Omental fat pad (tissue), 4 donors: ENCODE data around the gene ALDH5A1. TPM values are rescaled to one million over a fixed set of nuclear protein-coding genes. Genes with fewer than 3 reads are reported as not detected.

ENCODE experiments used
- ATAC-seq: fragments of 150-250 bp; one replicate; pipeline ENCODE4 v1.9.1; 2016; ENCODE audit warnings: mild to moderate bottlenecking, moderate library complexity; ENCODE audit not compliant: low FRiP score
- DNase-seq: peaks from one replicate; pipeline ENCODE4 v3.0.0-alpha.2; 2019; ENCODE audit warnings: low spot score
- total RNA-seq, 4 donors: library from RNA; depleted of rRNA; stranded (reverse); fragments of >200 nt; gene quantifications; one replicate each; pipeline ENCODE4 v1.1.0, GENCODE V29; 2016
- TF ChIP-seq, protein P1 (sequence below), 3 donors: fragments of 450-650 bp; IDR thresholded peaks; one replicate each; pipeline ENCODE4 v1.5.1; 2016 to 2017; ENCODE audit warnings: antibody characterized with exemption in 3 of 3, mild to moderate bottlenecking in 3 of 3, moderate library complexity in 2 of 3

ALDH5A1 gene
- total RNA-seq, 4 donors from 2014 or later = 3.8 to 6.1 (median 4.9) TPM

DNA sequence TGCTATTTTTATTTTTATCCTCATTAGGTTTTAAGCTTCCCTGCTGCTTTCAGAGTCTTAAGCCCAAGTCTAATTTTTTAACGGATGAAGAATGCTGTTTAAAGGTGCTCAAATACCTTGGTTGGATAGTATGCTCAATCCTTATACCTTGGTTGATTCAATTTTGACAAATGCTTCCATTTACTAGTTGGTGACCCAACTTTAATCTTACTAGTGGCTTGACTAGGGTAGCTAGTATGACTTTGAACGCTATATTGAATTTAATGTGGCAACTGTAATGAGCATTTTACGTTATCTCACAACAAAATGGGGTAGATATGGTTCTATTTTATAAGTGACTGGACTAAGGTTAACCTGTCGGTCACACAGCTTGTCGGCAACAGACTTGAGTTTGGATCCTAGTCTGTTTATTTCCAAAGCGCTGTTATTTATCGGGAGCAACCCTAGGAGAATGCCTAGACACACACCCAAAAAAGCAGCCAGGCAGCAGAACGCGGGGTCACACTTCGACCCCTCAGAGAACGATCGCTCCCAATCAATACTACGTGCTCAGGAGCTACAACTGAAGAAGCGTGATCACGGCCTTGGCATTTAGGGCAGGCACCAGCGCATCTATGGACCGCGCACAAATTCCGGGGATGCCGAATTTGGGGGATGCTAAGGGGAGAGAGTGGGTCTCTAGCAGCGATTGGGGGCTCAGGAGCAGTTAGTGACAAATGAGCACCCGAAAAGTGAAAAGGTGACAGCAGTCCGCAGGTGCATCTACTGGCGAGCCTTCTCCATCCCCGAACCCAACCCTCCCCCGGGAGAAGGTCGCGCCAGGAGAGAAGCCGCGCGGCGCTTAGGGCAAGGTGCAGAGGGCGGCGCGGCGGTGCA, 586 bp upstream of the ALDH5A1 start:
- DNase-seq = no peak
- no peak for ATAC-seq
- TF ChIP-seq, protein P1, sequence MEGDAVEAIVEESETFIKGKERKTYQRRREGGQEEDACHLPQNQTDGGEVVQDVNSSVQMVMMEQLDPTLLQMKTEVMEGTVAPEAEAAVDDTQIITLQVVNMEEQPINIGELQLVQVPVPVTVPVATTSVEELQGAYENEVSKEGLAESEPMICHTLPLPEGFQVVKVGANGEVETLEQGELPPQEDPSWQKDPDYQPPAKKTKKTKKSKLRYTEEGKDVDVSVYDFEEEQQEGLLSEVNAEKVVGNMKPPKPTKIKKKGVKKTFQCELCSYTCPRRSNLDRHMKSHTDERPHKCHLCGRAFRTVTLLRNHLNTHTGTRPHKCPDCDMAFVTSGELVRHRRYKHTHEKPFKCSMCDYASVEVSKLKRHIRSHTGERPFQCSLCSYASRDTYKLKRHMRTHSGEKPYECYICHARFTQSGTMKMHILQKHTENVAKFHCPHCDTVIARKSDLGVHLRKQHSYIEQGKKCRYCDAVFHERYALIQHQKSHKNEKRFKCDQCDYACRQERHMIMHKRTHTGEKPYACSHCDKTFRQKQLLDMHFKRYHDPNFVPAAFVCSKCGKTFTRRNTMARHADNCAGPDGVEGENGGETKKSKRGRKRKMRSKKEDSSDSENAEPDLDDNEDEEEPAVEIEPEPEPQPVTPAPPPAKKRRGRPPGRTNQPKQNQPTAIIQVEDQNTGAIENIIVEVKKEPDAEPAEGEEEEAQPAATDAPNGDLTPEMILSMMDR (IDR thresholded peaks at IDR 0.05) = no peak

DNA sequence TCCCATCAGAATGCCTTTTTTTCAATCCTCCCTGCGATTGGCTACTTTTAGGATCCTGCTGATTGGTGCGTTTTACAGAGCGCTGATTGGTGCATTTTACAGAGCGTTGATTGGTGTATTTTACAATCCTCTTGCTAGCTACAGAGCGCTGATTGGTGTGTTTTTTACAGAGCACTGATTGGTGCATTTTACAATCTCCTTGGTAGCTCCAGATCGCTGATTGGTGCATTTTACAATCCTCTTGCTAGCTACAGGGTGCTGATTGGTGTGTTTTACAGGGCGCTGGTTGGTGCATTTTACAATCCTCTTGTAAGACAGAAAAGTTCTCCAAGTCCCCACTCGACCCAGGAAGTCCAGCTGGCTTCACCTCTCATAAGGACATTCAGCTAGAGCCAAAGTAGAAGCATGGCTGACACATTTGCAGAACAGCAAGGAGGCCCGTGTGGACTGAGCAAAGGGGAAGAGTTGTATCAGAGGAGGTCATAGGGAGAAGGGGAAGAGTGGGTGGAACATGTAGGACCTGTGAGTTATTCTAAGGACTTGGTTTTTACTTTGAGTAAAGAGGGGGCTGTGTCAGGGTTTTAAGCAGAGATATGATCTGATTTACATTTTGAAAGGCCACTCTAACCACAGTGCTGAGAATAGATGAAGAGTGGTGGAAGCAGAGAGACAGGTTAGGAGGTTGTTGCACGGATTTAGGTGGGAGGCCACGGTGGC, 2.6 kb downstream of the ALDH5A1 start:
- no peak for ATAC-seq
- DNase-seq = no peak
- TF ChIP-seq, protein P1 (IDR thresholded peaks at IDR 0.05) = no peak

- no peak for DNase-seq
- TF ChIP-seq, protein P1 (IDR thresholded peaks at IDR 0.05) = no peak
- ATAC-seq = no peak
Observed at GRCh38 chr6:24500683-24501082, 5.9 kb downstream of the ALDH5A1 start.

DNA sequence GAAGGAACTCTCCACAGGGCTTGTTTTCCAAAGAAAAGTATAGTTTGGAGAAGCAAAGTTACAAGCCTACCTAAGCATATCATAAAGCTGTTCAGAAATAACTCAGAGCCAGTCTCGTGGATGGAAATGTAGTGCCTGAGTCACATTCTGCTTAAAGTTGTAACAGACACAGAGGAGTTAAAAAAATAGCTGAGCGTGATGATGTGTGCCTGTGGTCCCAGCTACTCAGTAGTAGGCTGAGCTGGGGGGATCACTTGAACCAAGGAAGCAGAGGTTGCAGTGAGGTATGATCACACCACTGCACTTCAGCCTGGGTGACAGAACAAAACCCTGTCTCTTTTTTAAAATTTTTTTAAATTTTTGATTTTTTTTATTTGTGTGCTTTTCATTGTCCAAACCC, 6.6 kb downstream of the ALDH5A1 start:
- TF ChIP-seq, protein P1 (IDR thresholded peaks at IDR 0.05) = no peak
- DNase-seq = no peak
- ATAC-seq = no peak

GRCh38 chr6:24501914-24502313, 7.1 kb downstream of the ALDH5A1 start:
- ATAC-seq (no peak), DNase-seq (no peak)
- TF ChIP-seq, protein P1 (IDR thresholded peaks at IDR 0.05) = no peak

- TF ChIP-seq, protein P1 (IDR thresholded peaks at IDR 0.05) = no peak
- DNase-seq = no peak
Observed at GRCh38 chr6:24504287-24504648, 9.5 kb downstream of the ALDH5A1 start.

More at GRCh38 chr6:24504287-24504648, 9.5 kb downstream of the ALDH5A1 start:
- no peak for ATAC-seq
